NCI-H510A treated with DMSO at 0.1 percent for 48 hours (cell line): ENCODE measurements around the gene TBXAS1.

Experiments used
- DNase-seq: peaks from one replicate; lab custom pipeline; 2025; lab: John Stamatoyannopoulos, UW

Gene TBXAS1

GRCh38 chr7:139829025-139829774 is at the start of gene TBXAS1:
TBXAS1 (plus strand) TSS chr7:139829264; CDS start chr7:139829391, 127 bp downstream.
- no peak for DNase-seq

- DNase-seq = no peak
Measured at GRCh38 chr7:139782932-139783331, 46.1 kb upstream of the TBXAS1 start.

- DNase-seq = peak; percentile 7
Measured at GRCh38 chr7:139783647-139784385, 45.2 kb upstream of the TBXAS1 start.

- DNase-seq = no peak
Measured at GRCh38 chr7:139784648-139785047, 44.4 kb upstream of the TBXAS1 start.

GRCh38 chr7:139791316-139791715 is 37.7 kb upstream of the TBXAS1 start:
- no peak for DNase-seq

- DNase-seq = no peak
Measured at GRCh38 chr7:139797607-139798006, 31.5 kb upstream of the TBXAS1 start.

- DNase-seq = peak; percentile 11
Measured at GRCh38 chr7:139798221-139798620, 30.8 kb upstream of the TBXAS1 start.

GRCh38 chr7:139798892-139799291 is 30.2 kb upstream of the TBXAS1 start:
- DNase-seq = no peak

GRCh38 chr7:139799586-139799985 is 29.5 kb upstream of the TBXAS1 start:
- DNase-seq = no peak

- DNase-seq = no peak
Measured at GRCh38 chr7:139804571-139804970, 24.5 kb upstream of the TBXAS1 start.

- DNase-seq = no peak
Measured at GRCh38 chr7:139807009-139807408, 22.1 kb upstream of the TBXAS1 start.

GRCh38 chr7:139808427-139808826 is 20.6 kb upstream of the TBXAS1 start:
- DNase-seq = peak; percentile 32

GRCh38 chr7:139808846-139809442 is 20.1 kb upstream of the TBXAS1 start:
- DNase-seq = no peak

GRCh38 chr7:139811066-139811465 is 18.0 kb upstream of the TBXAS1 start:
- no peak for DNase-seq

GRCh38 chr7:139813151-139813550 is 15.9 kb upstream of the TBXAS1 start:
- no peak for DNase-seq

GRCh38 chr7:139813689-139814088 is 15.4 kb upstream of the TBXAS1 start:
- DNase-seq = no peak

- DNase-seq = no peak
Measured at GRCh38 chr7:139817249-139817648, 11.8 kb upstream of the TBXAS1 start.

- DNase-seq = no peak
Measured at GRCh38 chr7:139820089-139820488, 9.0 kb upstream of the TBXAS1 start.

- DNase-seq = no peak
Measured at GRCh38 chr7:139821349-139822105, 7.5 kb upstream of the TBXAS1 start.

- no peak for DNase-seq
Measured at GRCh38 chr7:139822855-139823254, 6.2 kb upstream of the TBXAS1 start.

- no peak for DNase-seq
Measured at GRCh38 chr7:139823959-139824521, 5.0 kb upstream of the TBXAS1 start.
